BLaER1 treated with 17β-estradiol and CSF1 and Interleukin-3, amounts not matched to agents 10 nM and 100 nM (cell line): ENCODE results near the gene B3GAT1.

Experiments used
- H3K27ac ChIP-seq, 11 experiments: shearing (Covaris generic); formaldehyde crosslinking; 2 replicates each; pipeline ENCODE4 v1.8.1; 2022
- H3K27me3 ChIP-seq, 11 experiments: shearing (Covaris generic); formaldehyde crosslinking; 2 replicates each; pipeline ENCODE4 v1.8.1; 2022
- H3K36me3 ChIP-seq, 11 experiments: shearing (Covaris generic); formaldehyde crosslinking; 2 replicates each; pipeline ENCODE4 v1.8.1; 2022
- H3K4me1 ChIP-seq, 10 experiments: shearing (Covaris generic); formaldehyde crosslinking; 2 replicates each; pipeline ENCODE4 v1.8.1; 2022
- H3K4me2 ChIP-seq, 11 experiments: shearing (Covaris generic); formaldehyde crosslinking; 2 replicates each; pipeline ENCODE4 v1.8.1; 2022
- H3K4me3 ChIP-seq, 10 experiments: shearing (Covaris generic); formaldehyde crosslinking; 2 replicates each; pipeline ENCODE4 v1.8.1; 2022
- H3K9ac ChIP-seq, 11 experiments: shearing (Covaris generic); formaldehyde crosslinking; 2 replicates each; pipeline ENCODE4 v1.8.1; 2022
- H3K9me3 ChIP-seq, 11 experiments: shearing (Covaris generic); formaldehyde crosslinking; replicated peaks in 1 of 11; 2 replicates each; pipeline ENCODE4 v1.8.1; 2022
- H4K20me1 ChIP-seq, 11 experiments: shearing (Covaris generic); formaldehyde crosslinking; 2 replicates each; pipeline ENCODE4 v1.8.1; 2022
- Cebpa-rat ChIP-seq, 11 experiments: shearing (Covaris generic); IDR thresholded peaks; 2 replicates each; pipeline ENCODE4 v1.8.1; 2022

B3GAT1 gene

GRCh38 chr11:134433251-134433650 lies 21.2 kb upstream of the B3GAT1 start:
- Histone ChIP-seq H3K4me2 (no peak overlapping the region), H3K9ac (no peak overlapping the region), H3K27ac (no peak overlapping the region), H3K27me3 (no peaks in the 10 kb centered on the region), H3K36me3 (no peaks in the 10 kb centered on the region), H4K20me1 (0 out of 22 replicates have a peak, but pooled peaks cover 0 to 3% (median 0%) of the 10 kb centered on the region in 11 experiments), H3K9me3 (peaks cover 0 to 8% (median 3%) of the 10 kb centered on the region in 11 experiments; a peak in 3 of 22 replicates), H3K4me3 (no peak overlapping the region), H3K4me1 (no peaks in the 10 kb centered on the region)
- no peak for TF ChIP-seq Cebpa-rat (IDR thresholded peaks at IDR 0.05)

- Histone ChIP-seq H3K4me1 (no peaks in the 10 kb centered on the region), H3K4me2 (no peak overlapping the region), H3K27ac (no peak overlapping the region), H3K4me3 (no peak overlapping the region), H3K9ac (no peak overlapping the region), H3K36me3 (no peaks in the 10 kb centered on the region), H3K27me3 (no peaks in the 10 kb centered on the region), H4K20me1 (peaks cover 0 to 3% (median 0%) of the 10 kb centered on the region in 11 experiments; a peak in 1 of 22 replicates), H3K9me3 (peaks cover 0 to 8% (median 3%) of the 10 kb centered on the region in 11 experiments; a peak in 3 of 22 replicates)
- TF ChIP-seq Cebpa-rat (IDR thresholded peaks at IDR 0.05): no peak
Observed at GRCh38 chr11:134432776-134433175, 20.7 kb upstream of the B3GAT1 start.

GRCh38 chr11:134429106-134429505 lies 17.1 kb upstream of the B3GAT1 start:
- peaks cover 0 to 7% (median 0%) of the 10 kb centered on the region in 11 experiments; a peak in 1 of 22 replicates for H3K27me3 ChIP-seq
- H3K4me2 ChIP-seq: no peak overlapping the region
- H3K4me1 ChIP-seq: peaks cover 0 to 21% (median 15%) of the 10 kb centered on the region in 10 experiments; a peak in 16 of 20 replicates
- H3K36me3 ChIP-seq: no peaks in the 10 kb centered on the region
- TF ChIP-seq Cebpa-rat (IDR thresholded peaks at IDR 0.05): no peak
- H3K9ac ChIP-seq: no peak overlapping the region
- H3K4me3 ChIP-seq: no peak overlapping the region
- peaks cover 0 to 8% (median 0%) of the 10 kb centered on the region in 11 experiments; a peak in 2 of 22 replicates for H4K20me1 ChIP-seq
- H3K27ac ChIP-seq: no peak overlapping the region
- peaks cover 0 to 8% (median 3%) of the 10 kb centered on the region in 11 experiments; a peak in 3 of 22 replicates for H3K9me3 ChIP-seq

GRCh38 chr11:134425816-134426536 lies 13.9 kb upstream of the B3GAT1 start:
- Histone ChIP-seq H3K9ac (no peak overlapping the region), H3K4me1 (peaks cover 0 to 21% (median 15%) of the 10 kb centered on the region in 10 experiments; a peak in 16 of 20 replicates), H3K27ac (no peak overlapping the region), H3K36me3 (no peaks in the 10 kb centered on the region), H3K9me3 (peaks cover 0 to 4% (median 0%) of the 10 kb centered on the region in 11 experiments; a peak in 2 of 22 replicates), H4K20me1 (peaks cover 0 to 8% (median 0%) of the 10 kb centered on the region in 11 experiments; a peak in 3 of 22 replicates), H3K4me2 (peak overlapping the region in 9 of 11 experiments; percentile 1 to 64 (median 52); a peak in 16 of 22 replicates), H3K27me3 (peaks cover 0 to 7% (median 0%) of the 10 kb centered on the region in 11 experiments; a peak in 2 of 22 replicates), H3K4me3 (no peak overlapping the region)
- TF ChIP-seq Cebpa-rat (IDR thresholded peaks at IDR 0.05): no peak

- H3K4me2 ChIP-seq: peak overlapping the region in 8 of 11 experiments; percentile 20 to 64 (median 54); a peak in 13 of 22 replicates
- no peak overlapping the region for H3K9ac ChIP-seq
- H3K4me3 ChIP-seq: no peak overlapping the region
- H3K36me3 ChIP-seq: no peaks in the 10 kb centered on the region
- peaks cover 0 to 7% (median 0%) of the 10 kb centered on the region in 11 experiments; a peak in 2 of 22 replicates for H3K27me3 ChIP-seq
- no peaks in the 10 kb centered on the region for H3K9me3 ChIP-seq
- H4K20me1 ChIP-seq: peaks cover 0 to 8% (median 0%) of the 10 kb centered on the region in 11 experiments; a peak in 3 of 22 replicates
- no peak overlapping the region for H3K27ac ChIP-seq
- TF ChIP-seq Cebpa-rat (IDR thresholded peaks at IDR 0.05): no peak
- H3K4me1 ChIP-seq: peaks cover 0 to 21% (median 15%) of the 10 kb centered on the region in 10 experiments; a peak in 16 of 20 replicates
Observed at GRCh38 chr11:134425413-134425812, 13.4 kb upstream of the B3GAT1 start.

- Histone ChIP-seq H3K36me3 (no peaks in the 10 kb centered on the region), H3K27ac (no peak overlapping the region), H3K27me3 (peaks cover 0 to 7% (median 0%) of the 10 kb centered on the region in 11 experiments; a peak in 2 of 22 replicates), H3K4me1 (peaks cover 0 to 21% (median 15%) of the 10 kb centered on the region in 10 experiments; a peak in 16 of 20 replicates), H4K20me1 (peaks cover 0 to 8% (median 0%) of the 10 kb centered on the region in 11 experiments; a peak in 3 of 22 replicates), H3K9me3 (no peaks in the 10 kb centered on the region), H3K9ac (no peak overlapping the region), H3K4me3 (no peak overlapping the region), H3K4me2 (peak overlapping the region in 2 of 11 experiments; percentile 17 to 22; a peak in 2 of 22 replicates)
- TF ChIP-seq Cebpa-rat (IDR thresholded peaks at IDR 0.05): no peak
Observed at GRCh38 chr11:134423106-134423505, 11.1 kb upstream of the B3GAT1 start.

- H4K20me1 ChIP-seq: peaks cover 0 to 44% (median 30%) of the 10 kb centered on the region in 11 experiments; a peak in 19 of 22 replicates
- no peak overlapping the region for H3K9ac ChIP-seq
- H3K9me3 ChIP-seq: no peaks in the 10 kb centered on the region
- H3K4me3 ChIP-seq: no peak overlapping the region
- no peaks in the 10 kb centered on the region for H3K36me3 ChIP-seq
- H3K27ac ChIP-seq: no peak overlapping the region
- peak overlapping the region in 2 of 11 experiments; percentile 84 to 96; a peak in 2 of 22 replicates for H3K4me2 ChIP-seq
- TF ChIP-seq Cebpa-rat (IDR thresholded peaks at IDR 0.05): no peak
- H3K4me1 ChIP-seq: peaks cover 8 to 45% (median 39%) of the 10 kb centered on the region in 10 experiments
- H3K27me3 ChIP-seq: peaks cover 3 to 43% (median 14%) of the 10 kb centered on the region in 11 experiments; a peak in 21 of 22 replicates
Observed at GRCh38 chr11:134417871-134418840, 6.1 kb upstream of the B3GAT1 start.

GRCh38 chr11:134416726-134417125 lies 4.7 kb upstream of the B3GAT1 start:
- Histone ChIP-seq H3K36me3 (no peaks in the 10 kb centered on the region), H3K27ac (no peak overlapping the region), H3K4me2 (peak overlapping the region in 8 of 11 experiments; percentile 80 to 96 (median 92); a peak in 16 of 22 replicates), H3K27me3 (peaks cover 11 to 53% (median 23%) of the 10 kb centered on the region in 11 experiments; a peak in 21 of 22 replicates), H3K4me3 (no peak overlapping the region), H4K20me1 (peaks cover 0 to 52% (median 38%) of the 10 kb centered on the region in 11 experiments; a peak in 19 of 22 replicates), H3K9me3 (no peaks in the 10 kb centered on the region), H3K4me1 (peaks cover 16 to 53% (median 47%) of the 10 kb centered on the region in 10 experiments), H3K9ac (no peak overlapping the region)
- TF ChIP-seq Cebpa-rat (IDR thresholded peaks at IDR 0.05): no peak
